Amniotic stem cell (primary cell): ENCODE measurements around the gene PRKCB.

ENCODE experiments used
- DNase-seq: peaks from one replicate; lab custom pipeline; 2025; lab: John Stamatoyannopoulos, UW

PRKCB gene

GRCh38 chr16:24253192-24253591, 417.4 kb downstream of the PRKCB start:
- no peak for DNase-seq

- DNase-seq, result no peak
These were observed 419.9 kb downstream of the PRKCB start, which contains the start of gene CACNG3 for GRCh38 chr16:24255456-24256371. TSS of gene CACNG3 (plus strand) at chr16:24256335. CDS start at chr16:24256755, 420 bp downstream.

GRCh38 chr16:24257958-24258357, 422.2 kb downstream of the PRKCB start:
- DNase-seq, result no peak

GRCh38 chr16:24258791-24259190, 423.0 kb downstream of the PRKCB start:
- no peak for DNase-seq

GRCh38 chr16:24262816-24263215, 427.0 kb downstream of the PRKCB start:
- DNase-seq, result no peak
